Gastrocnemius medialis (tissue), 4 donors: ENCODE measurements around the gene CHRNA10.

Experiments
- CTCF ChIP-seq, 5 experiments: fragments of 450-650 bp in 3 of 5; fragments of 200-600 bp in 2 of 5; sonication (generic) in 2 of 5; IDR thresholded peaks in 4 of 5; conservative IDR thresholded peaks in 1 of 5; 1 replicate in 4 of 5; 2 replicates in 1 of 5; pipeline ENCODE4 v1.5.1; 2016 to 2019; ENCODE audit warnings: antibody characterized with exemption in 5 of 5, mild to moderate bottlenecking in 3 of 5, moderate library complexity in 3 of 5
- POLR2A ChIP-seq, 2 donors: fragments of 450-650 bp; IDR thresholded peaks; one replicate each; pipeline ENCODE4 v1.6.1; 2017; ENCODE audit warnings: antibody characterized with exemption in 2 of 2, mild to moderate bottlenecking in 2 of 2, moderate library complexity in 2 of 2

GRCh38 chr11:3659595-3660515, 11.3 kb downstream of the CHRNA10 start:
- no peak for TF ChIP-seq CTCF (IDR thresholded peaks at IDR 0.05 in 4 of 5, conservative IDR thresholded peaks at IDR 0.05 in 1 of 5)
- TF ChIP-seq POLR2A (IDR thresholded peaks at IDR 0.05) = no peak
